ENCODE measurements around the gene CDC42BPB.

Gene CDC42BPB

DNA sequence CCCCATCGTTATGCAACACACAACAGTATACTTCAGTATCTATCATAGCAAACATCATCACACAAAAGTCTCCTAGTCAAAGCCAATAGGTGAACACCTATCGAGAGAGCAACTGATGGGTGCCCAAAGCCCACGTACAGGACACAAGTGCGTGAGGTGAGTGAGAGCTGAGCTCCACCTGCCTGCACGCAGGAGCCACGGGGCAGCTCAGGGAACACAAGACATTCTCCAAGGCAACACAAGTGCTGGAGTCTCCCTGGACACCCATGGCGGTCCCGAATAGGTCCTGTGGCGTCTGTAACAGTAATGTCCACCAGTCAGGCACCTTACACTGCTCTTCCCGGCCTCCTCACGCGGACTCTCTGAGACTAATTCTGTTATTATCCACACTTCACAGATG, 44.3 kb downstream of the CDC42BPB start:
- DNase-seq: no peak

DNA sequence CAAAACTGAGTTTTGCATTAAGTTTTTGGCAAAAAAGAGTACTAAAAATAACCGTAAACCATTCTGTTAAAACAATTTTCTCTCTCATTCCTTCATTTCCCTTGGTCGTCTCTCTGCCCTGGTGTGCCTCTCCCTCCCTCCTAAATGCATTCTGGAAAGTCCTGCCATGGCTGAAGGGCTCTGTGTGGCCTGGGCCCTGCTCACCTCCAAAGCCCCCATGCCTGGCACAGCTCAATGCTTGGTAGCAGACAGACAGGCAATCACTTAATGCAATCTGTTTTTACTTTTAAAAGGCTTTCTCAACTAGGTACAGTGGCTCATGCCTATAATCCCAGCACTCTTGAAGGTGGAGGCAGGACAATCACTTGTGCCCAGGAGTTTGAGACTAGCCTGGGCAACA, 47.8 kb downstream of the CDC42BPB start:
- no peak for DNase-seq

GRCh38 chr14:103008768-103009357, 48.5 kb downstream of the CDC42BPB start:
- DNase-seq: no peak

- DNase-seq: no peak
Observed at GRCh38 chr14:103008126-103008525, 49.2 kb downstream of the CDC42BPB start.

- no peak for DNase-seq
Observed at GRCh38 chr14:103007555-103007954, 49.8 kb downstream of the CDC42BPB start.

GRCh38 chr14:103006991-103007520, 50.3 kb downstream of the CDC42BPB start:
- DNase-seq: no peak

DNA sequence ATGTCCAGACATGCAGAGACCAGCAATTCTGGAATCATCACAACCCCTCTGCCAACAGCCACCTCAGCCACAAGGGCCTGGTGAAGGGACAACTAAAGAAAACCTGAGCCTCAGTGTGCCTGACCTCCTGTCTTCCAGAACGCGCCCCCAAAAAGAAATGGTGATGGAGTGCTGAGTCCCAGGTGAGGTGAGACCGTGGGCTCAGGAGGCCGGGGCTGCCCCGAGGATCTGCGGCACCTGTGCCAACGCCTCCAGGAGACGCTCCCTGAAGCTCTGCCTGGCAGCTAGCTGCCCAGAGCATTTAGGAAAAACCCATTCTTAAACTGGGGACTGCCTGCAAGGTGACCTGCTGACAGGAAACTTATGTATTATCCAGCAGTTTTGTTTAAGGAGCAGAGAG, 51.2 kb downstream of the CDC42BPB start:
- DNase-seq: no peak

GRCh38 chr14:103003850-103004249, 53.5 kb downstream of the CDC42BPB start:
- DNase-seq: no peak

DNA sequence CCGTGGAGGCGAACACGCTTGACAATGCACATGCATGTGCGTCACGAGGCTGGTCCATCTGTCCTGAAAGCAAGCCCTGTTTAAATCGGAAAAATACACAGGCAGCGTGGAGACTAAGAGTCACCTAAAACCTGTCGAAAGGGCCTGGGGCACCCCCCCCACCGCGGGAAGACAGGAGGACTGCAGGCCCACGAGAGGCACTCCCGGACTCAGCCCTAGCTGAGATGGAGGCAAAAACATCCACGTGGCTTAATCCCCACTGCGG, 54.1 kb downstream of the CDC42BPB start:
- DNase-seq: no peak

- DNase-seq: no peak
Observed at GRCh38 chr14:103002578-103003350, 54.6 kb downstream of the CDC42BPB start.

DNA sequence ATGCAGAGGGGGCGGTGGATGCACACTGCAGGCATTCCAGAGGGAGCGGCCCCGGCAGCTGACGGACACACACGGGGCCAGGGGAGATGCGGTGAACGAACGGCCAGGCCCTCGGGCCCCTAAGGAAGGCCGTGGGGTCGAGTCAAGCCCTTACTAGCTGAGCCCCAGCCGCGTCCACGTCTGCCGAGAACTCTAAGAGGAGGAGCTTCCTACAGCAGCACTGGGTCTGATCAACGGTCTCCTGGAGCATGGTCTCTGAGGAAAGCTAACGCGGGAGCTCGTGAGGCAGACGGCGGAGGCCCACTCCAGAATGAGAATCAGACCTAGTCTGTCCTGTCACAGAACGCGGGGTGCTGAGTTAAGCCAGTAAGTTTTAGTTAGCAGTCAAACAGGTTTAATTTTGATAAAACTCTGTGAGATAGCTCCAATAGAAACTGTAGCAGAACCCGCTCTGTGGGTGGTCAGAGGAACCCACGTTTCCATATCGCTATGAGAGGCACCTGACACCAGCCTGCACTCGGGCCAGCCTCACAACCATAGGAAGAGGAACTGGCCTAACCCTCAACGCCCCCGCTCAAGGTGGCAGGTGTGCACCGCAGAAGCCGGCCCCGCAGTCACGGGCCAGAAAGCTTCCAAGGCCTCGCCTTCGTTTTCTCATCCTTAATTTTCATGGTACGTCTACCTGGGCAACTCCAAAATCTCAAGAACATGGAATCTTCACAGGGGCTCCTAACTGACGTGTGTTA, 55.5 kb downstream of the CDC42BPB start:
- no peak for DNase-seq

GRCh38 chr14:103001226-103001625, 56.1 kb downstream of the CDC42BPB start:
- no peak for DNase-seq

DNA sequence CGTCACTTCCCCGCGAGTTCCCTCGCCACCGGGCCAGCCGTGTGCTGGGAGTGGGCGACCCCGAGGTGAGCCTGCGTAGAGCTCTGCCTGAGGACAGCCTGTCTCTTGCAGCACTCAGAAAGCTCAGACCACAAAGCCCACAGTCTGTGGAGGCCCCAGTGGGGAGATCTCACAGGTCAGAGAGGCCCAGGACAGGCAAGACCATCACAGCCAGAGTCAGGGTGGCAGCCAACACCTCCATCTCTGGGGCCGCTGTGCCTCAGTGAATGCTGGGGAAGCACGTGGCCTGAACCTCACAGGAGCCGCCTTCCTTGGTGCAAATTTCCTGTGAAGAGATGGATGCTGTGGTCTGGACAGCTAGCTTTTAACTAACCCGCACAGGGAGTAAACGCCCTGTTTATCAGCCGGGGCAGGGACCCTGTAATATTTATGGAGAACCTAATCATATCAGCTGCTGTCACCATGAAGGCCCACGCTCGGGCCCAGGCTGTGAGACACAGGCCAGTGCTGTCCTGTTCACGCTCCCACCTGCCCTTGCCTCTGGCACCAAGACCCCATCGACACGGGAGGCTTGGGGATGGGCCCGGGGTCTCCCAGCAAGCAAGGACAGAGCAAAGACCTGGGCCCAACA, 56.9 kb downstream of the CDC42BPB start:
- no peak for DNase-seq

DNA sequence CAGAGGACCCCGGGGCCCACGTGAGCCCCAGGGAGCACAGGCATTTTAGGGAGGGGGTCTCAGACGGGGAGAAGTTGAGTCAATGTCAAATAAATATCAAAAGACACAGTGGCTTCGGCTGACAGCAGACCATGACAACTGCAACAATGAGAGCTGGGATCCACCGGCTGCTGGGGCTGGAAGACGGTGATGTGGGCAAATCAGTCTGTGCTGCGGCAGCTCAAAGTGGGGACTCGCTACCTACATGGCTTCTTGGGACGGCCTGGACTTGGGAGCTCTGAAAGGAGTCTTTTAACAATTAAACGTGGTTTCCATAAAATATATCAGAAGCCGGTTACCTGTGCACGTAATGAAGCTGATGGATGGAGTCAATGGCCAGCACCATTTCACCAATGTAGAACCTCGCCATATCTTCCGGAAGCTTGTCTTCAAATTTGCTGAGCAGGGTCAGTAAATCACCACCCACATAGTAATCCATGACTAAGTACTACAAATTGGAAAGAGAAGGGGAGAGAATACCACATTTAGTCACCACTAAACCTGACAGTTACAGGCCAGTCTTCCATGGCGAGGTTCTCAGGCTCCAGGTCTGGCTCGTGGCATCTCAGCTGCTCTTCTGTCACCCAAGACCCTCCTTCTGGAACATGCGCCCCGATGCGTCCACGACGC, 58.0 kb downstream of the CDC42BPB start:
- DNase-seq: no peak

- DNase-seq: no peak
Observed at GRCh38 chr14:102998393-102998792, 59.0 kb downstream of the CDC42BPB start.

GRCh38 chr14:102996941-102997340, 60.4 kb downstream of the CDC42BPB start:
- no peak for DNase-seq

DNA sequence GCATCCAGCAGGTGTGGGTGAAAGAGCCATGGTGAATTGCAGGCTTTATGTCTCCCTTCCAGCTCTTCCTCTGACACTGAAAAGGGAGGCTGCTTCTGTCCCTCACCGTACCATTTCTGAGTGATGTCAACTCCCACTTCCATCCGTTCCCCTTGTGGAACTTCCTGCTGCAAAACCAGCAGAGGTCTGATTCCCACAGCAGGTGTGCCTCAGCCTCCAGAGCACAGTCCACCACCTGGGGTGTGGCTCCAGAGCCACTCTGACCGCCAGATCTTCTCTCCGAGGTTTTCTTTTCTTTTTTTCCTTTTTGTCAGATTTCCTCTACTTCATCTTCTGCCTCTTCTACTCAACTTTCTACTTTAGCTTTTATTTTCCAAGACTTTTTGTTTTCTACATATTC, 62.7 kb downstream of the CDC42BPB start:
- DNase-seq: no peak

DNA sequence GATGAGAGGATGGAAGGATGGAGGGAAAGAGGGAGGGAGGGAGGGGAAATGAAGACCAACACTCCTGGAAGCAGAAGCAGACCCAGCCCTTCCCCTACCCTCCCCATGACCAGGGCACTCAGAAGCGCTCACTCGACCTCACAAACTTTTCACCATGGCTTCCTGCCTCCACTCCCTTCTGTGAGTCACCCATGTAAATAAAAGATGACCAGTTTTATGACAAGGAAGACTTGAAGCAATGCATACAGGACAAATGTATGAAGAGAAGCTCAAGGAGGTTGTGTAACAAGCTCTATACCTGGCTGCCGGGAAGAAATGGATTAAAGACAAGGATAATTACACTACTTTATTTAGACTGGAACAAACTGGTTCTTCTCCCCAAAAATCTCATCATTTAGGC, 63.8 kb downstream of the CDC42BPB start:
- no peak for DNase-seq

DNA sequence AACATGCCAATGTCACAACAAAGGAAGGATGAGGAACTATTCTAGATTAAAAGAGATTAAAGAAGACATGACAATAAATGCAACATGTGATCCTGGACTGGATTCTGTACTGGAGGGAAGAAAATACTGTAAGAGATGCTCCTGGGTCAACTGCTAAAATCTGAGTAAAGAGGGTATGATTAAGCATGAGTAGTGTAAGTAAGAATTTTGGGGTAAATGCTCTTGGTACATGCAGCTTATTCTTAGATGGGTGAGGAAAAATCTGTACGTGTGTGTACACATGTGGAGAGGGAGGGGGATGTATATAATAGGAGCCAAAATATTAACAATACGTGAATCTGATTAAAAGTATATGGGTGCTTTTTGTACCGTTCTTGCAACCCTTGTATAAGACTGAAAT, 66.0 kb downstream of the CDC42BPB start:
- DNase-seq: no peak

DNA sequence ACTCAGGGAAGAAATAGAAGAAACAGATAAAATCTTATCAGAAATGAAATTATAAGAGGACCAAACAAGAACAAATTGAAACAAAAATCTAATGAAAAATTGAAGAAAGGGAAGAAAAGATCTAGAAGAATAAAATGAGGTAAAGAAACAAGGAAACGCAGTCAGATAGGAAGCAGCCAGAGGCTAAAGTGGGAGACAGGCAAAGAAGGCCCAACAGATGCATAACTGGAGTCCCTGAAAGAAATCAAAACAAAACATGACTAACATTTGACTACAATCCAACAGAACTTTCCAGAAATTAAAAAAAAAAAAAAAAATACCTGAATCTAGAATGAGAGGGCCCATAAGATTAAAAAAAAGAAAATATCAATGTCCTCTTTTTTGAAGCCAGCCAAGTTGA, 69.3 kb downstream of the CDC42BPB start:
- DNase-seq: no peak

DNA sequence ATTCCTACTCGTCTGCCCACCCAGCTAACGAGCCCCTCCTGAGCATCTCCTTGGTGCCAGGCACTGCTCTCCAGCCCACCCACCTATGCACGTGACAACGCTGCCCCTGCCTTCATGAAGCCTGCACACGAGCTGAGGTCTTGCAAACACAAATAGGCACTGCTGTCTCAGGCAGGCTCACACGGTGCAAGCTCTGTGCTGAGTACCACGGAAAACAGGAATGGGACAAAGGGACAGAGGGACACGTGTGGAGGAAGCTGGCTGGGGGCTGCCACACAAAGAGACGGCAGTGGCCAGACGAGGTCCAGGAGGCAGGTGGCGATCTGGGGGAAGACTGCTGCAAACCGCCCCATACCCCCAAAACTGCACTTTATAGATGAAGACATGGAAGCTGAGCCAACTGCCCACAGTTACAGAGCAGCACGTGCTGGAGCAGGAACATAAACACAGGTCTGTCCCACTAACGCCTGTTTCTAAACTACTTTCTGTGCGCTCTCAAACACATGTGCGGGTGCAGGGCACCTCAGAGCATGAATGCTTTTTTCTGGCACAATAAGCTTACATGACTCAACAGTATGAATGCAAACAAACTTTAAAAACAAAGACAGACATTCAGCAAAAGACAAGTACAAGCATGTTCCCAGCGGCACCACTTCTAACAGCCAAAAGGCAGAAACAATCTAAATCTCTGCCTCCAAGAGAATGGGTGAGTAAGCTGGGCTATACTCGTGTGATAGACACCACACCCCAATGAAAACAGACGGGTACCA, 70.4 kb downstream of the CDC42BPB start:
- DNase-seq: no peak

DNA sequence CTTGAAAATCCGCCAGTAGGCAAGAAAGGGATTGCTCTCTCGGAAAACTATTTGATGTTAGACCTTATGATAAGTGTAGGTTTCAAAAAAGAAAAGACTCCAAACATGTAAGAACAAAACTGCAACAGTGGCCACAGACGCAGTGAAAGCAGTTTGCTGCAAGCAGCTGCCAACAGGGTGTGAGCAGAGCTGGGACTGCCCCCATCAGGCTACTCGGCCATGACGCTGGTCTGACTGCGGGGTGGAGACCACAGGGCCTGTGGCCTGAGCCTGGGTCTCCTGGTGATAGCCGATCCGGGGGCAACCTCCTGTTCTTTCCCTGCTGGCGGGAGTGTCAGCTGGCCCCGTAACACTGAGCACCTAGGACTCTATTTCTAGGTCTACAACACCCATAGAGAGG, 71.7 kb downstream of the CDC42BPB start:
- DNase-seq: no peak

Data from stimulated activated naive CD4-positive, alpha-beta T cell (primary cell).